GM12878 (cell line): ENCODE measurements around the gene DAAM2. TPM values are rescaled to one million over a fixed set of nuclear protein-coding genes. Genes with fewer than 3 reads are reported as not detected.

Experiments used
- ATAC-seq: fragments of 200-7000 bp; cut with Tn5 transposase; 3 replicates; pipeline ENCODE4 v1.9.1; 2020; ENCODE audit warnings: mild to moderate bottlenecking, moderate library complexity
- BruUV-seq: library from RNA; stranded (reverse); fragments of 400-500 nt; replicated peaks from 2 replicates; lab custom pipeline; 2021; lab: Mats Ljungman, UMichigan
- CTCF ChIA-PET: fragments of 300-600 bp; sonication (Branson Sonifier 250); formaldehyde crosslinking; extraction: SDS; loops from one replicate; lab custom pipeline; 2021; ENCODE audit warnings: inconsistent platforms; lab: Yijun Ruan, JAX
- POLR2A ChIA-PET: fragments of 350-600 bp; formaldehyde crosslinking; extraction: SDS; loops from one replicate; lab custom pipeline; 2021; ENCODE audit warnings: inconsistent platforms; lab: Charles Lee
- RAD21 ChIA-PET: fragments of 300-600 bp; sonication (Branson Sonifier 250); formaldehyde crosslinking; loops from one replicate; lab custom pipeline; 2023; ENCODE audit warnings: antibody characterized with exemption; ENCODE audit not compliant: unreplicated experiment; lab: Charles Lee
- SMC1A ChIA-PET: fragments of 300-600 bp; sonication (Branson Sonifier 250); formaldehyde crosslinking; loops from one replicate; lab custom pipeline; 2023; ENCODE audit not compliant: unreplicated experiment, uncharacterized antibody; lab: Charles Lee
- DNase-seq: peaks from one replicate; pipeline ENCODE4 v3.0.0-alpha.2; 2011; ENCODE audit warnings: low read depth, low spot score
- FAIRE-seq: peaks from 3 replicates; lab custom pipeline; 2011; peaks lifted over from hg19 to GRCh38; lab: Jason Lieb, UNC
- H2AFZ ChIP-seq: 2 replicates; pipeline ENCODE4 v1.6.0; 2011; ENCODE audit warnings: low read depth, low read length, control low read depth; ENCODE audit not compliant: control insufficient read depth
- H3K27ac ChIP-seq: 2 replicates; pipeline ENCODE4 v1.5.1; 2011; ENCODE audit warnings: control low read depth; ENCODE audit not compliant: control insufficient read depth, insufficient read depth
- H3K27me3 ChIP-seq, 2 experiments: replicated peaks in 1 of 2; 2 replicates each; pipeline versions ENCODE4 v1.6.0 to v1.6.1; 2011; ENCODE audit warnings: low read length in 1 of 2; ENCODE audit not compliant: control insufficient read depth in 2 of 2, insufficient read depth in 2 of 2
- H3K36me3 ChIP-seq, 2 experiments: 2 replicates each; pipeline ENCODE4 v1.5.1; 2011; ENCODE audit warnings: low read length in 1 of 2; ENCODE audit not compliant: control insufficient read depth in 2 of 2, insufficient read depth in 2 of 2
- H3K4me1 ChIP-seq: 2 replicates; pipeline ENCODE4 v1.6.1; 2011; ENCODE audit warnings: mild to moderate bottlenecking, low read length, moderate library complexity, mixed read lengths; ENCODE audit not compliant: control insufficient read depth, insufficient read depth
- H3K4me2 ChIP-seq: 2 replicates; pipeline ENCODE4 v1.6.0; 2011; ENCODE audit warnings: control low read depth; ENCODE audit not compliant: control insufficient read depth, insufficient read depth
- H3K4me3 ChIP-seq: fragments of 200-600 bp; sonication (generic); 2 replicates; pipeline ENCODE4 v1.5.1; 2016
- H3K79me2 ChIP-seq: 2 replicates; pipeline ENCODE4 v1.6.0; 2011; ENCODE audit warnings: low read length; ENCODE audit not compliant: control insufficient read depth, insufficient read depth
- H3K9ac ChIP-seq: 2 replicates; pipeline ENCODE4 v1.8.0; 2011; ENCODE audit warnings: low read length, control low read depth, mixed read lengths; ENCODE audit not compliant: control insufficient read depth, insufficient read depth
- H3K9me3 ChIP-seq: replicated peaks from 3 replicates; pipeline ENCODE4 v1.5.1; 2011; ENCODE audit warnings: mild to moderate bottlenecking, low read length; ENCODE audit not compliant: control insufficient read depth, insufficient read depth
- H4K20me1 ChIP-seq: 2 replicates; pipeline ENCODE4 v1.6.0; 2011; ENCODE audit not compliant: control insufficient read depth, insufficient read depth
- BCL11A ChIP-seq: IDR thresholded peaks from 2 replicates; pipeline ENCODE4 v1.6.1; 2011; ENCODE audit warnings: low read depth, low read length
- BCL3 ChIP-seq: IDR thresholded peaks from 2 replicates; pipeline ENCODE4 v1.6.1; 2011; ENCODE audit warnings: borderline replicate concordance, low read depth, mild to moderate bottlenecking, moderate library complexity, low read length; ENCODE audit not compliant: insufficient read depth, poor library complexity, severe bottlenecking
- CBFB ChIP-seq: IDR thresholded peaks from 2 replicates; pipeline ENCODE4 v1.6.1; 2016; ENCODE audit warnings: antibody characterized with exemption, low read depth
- CHD1 ChIP-seq: IDR thresholded peaks from 2 replicates; pipeline ENCODE4 v1.6.1; 2012; ENCODE audit warnings: low read depth, low read length, improper control_type of control experiment
- CREB1 ChIP-seq: IDR thresholded peaks from 2 replicates; pipeline ENCODE4 v1.6.1; 2012; ENCODE audit warnings: low read depth, mild to moderate bottlenecking, inconsistent platforms
- FOXM1 ChIP-seq: IDR thresholded peaks from 2 replicates; pipeline ENCODE4 v1.6.1; 2012; ENCODE audit warnings: low read depth, mild to moderate bottlenecking, inconsistent platforms, low read length, moderate library complexity
- KAT2A ChIP-seq: conservative IDR thresholded peaks from 2 replicates; pipeline ENCODE4 v1.6.1; 2011; ENCODE audit warnings: low read depth, low read length; ENCODE audit not compliant: control insufficient read depth
- NFYA ChIP-seq: IDR thresholded peaks from 2 replicates; pipeline ENCODE4 v1.6.1; 2011; ENCODE audit warnings: low read depth, mild to moderate bottlenecking, low read length, improper control_type of control experiment, borderline replicate concordance
- NFYB ChIP-seq: IDR thresholded peaks from 2 replicates; pipeline ENCODE4 v1.6.1; 2011; ENCODE audit warnings: low read depth, mild to moderate bottlenecking, low read length, improper control_type of control experiment, moderate library complexity; ENCODE audit not compliant: insufficient read depth
- NR2F1 ChIP-seq: fragments of 450-650 bp; conservative IDR thresholded peaks from 2 replicates; pipeline ENCODE4 v1.6.1; 2017; ENCODE audit warnings: mild to moderate bottlenecking
- NRF1 ChIP-seq: conservative IDR thresholded peaks from 2 replicates; pipeline ENCODE4 v1.6.1; 2011; ENCODE audit warnings: mild to moderate bottlenecking, low read depth, low read length, improper control_type of control experiment
- POLR2A ChIP-seq: IDR thresholded peaks from 2 replicates; pipeline ENCODE4 v1.6.1; 2011; ENCODE audit warnings: low read depth, mild to moderate bottlenecking, low read length
- RAD21 ChIP-seq: IDR thresholded peaks from 2 replicates; pipeline ENCODE4 v1.6.1; 2011; ENCODE audit warnings: mild to moderate bottlenecking, low read depth, low read length, moderate library complexity; ENCODE audit not compliant: insufficient read depth
- RAD51 ChIP-seq: fragments of 450-650 bp; IDR thresholded peaks from 2 replicates; pipeline ENCODE4 v1.6.1; 2016; ENCODE audit warnings: moderate library complexity, mild to moderate bottlenecking, inconsistent platforms
- REST ChIP-seq: IDR thresholded peaks from 2 replicates; pipeline ENCODE4 v1.6.1; 2012; ENCODE audit warnings: mild to moderate bottlenecking, low read depth, low read length
- RFX5 ChIP-seq: IDR thresholded peaks from 2 replicates; pipeline ENCODE4 v1.6.1; 2011; ENCODE audit warnings: low read depth, low read length, improper control_type of control experiment
- RUNX3 ChIP-seq: IDR thresholded peaks from 2 replicates; pipeline ENCODE4 v1.6.1; 2012; ENCODE audit warnings: low read length, inconsistent platforms
- SMC3 ChIP-seq: IDR thresholded peaks from 2 replicates; pipeline ENCODE4 v1.6.1; 2011; ENCODE audit warnings: low read length, improper control_type of control experiment, borderline replicate concordance
- TARDBP ChIP-seq: IDR thresholded peaks from 2 replicates; pipeline ENCODE4 v1.6.1; 2016; ENCODE audit warnings: borderline replicate concordance
- USF2 ChIP-seq: IDR thresholded peaks from 2 replicates; pipeline ENCODE4 v1.6.1; 2011; ENCODE audit warnings: low read depth, low read length, improper control_type of control experiment, borderline replicate concordance
- YY1 ChIP-seq: IDR thresholded peaks from 2 replicates; pipeline ENCODE4 v1.6.1; 2011; ENCODE audit warnings: low read depth, mild to moderate bottlenecking, low read length
- ZBED1 ChIP-seq: IDR thresholded peaks from 2 replicates; pipeline ENCODE4 v1.6.1; 2016; ENCODE audit warnings: borderline replicate concordance
- WGBS: methylation state at CpG from one replicate; pipeline ENCODE4 v1.1.6; 2016; ENCODE audit warnings: low lambda C conversion rate; ENCODE audit not compliant: insufficient replicate concordance, insufficient coverage; ENCODE audit errors: missing lambda C conversion rate; 5-methylcytosine and 5-hydroxymethylcytosine counted together
- in situ Hi-C: fragments of 300-500 bp; cut with MboI; formaldehyde crosslinking; loops from 9 replicates; pipeline ENCODE4 v1.14.3; 2018; ENCODE audit warnings: mixed read lengths
- intact Hi-C: fragments of 100-400 bp; cut with micrococcal nuclease; formaldehyde crosslinking; loops from one replicate; pipeline ENCODE4 v1.14.2; 2022; ENCODE audit not compliant: unreplicated experiment
- polyA plus RNA-seq, 11 experiments: library from polyadenylated mRNA; depleted of rRNA in 4 of 11; unstranded in 6 of 11; stranded (reverse) in 5 of 11; fragments of >200 nt; fragmentation: Nextera tagmentation in 4 of 11; fragmentation: Illumina TruSeq in 1 of 11; extraction: Ambion mirVana in 4 of 11; extraction: Trizol in 1 of 11; gene quantifications; 1 replicate in 1 of 11; 2 replicates in 10 of 11; pipeline versions ENCODE4 v1.2.1 to v1.2.3, GENCODE V29; 2011 to 2016; ENCODE audit warnings: inconsistent platforms in 2 of 11, missing spikeins in 2 of 11, low read depth in 1 of 11
- total RNA-seq, 4 experiments: library from RNA; depleted of rRNA in 3 of 4; stranded (reverse); fragments of >200 nt in 3 of 4; fragmentation: Illumina TruSeq in 1 of 4; extraction: Trizol in 1 of 4; gene quantifications; 2 replicates each; pipeline versions ENCODE4 v1.2.1 to v1.2.3, GENCODE V29; 2013 to 2021

Gene DAAM2
- total and polyA plus RNA-seq, 10 of the 15 experiments (the other 5 are each of a cell fraction or from before 2014, with no cell fraction given): 0.05 to 0.22 TPM; not detected in 8

- TF ChIP-seq REST: no peak
- no peak for TF ChIP-seq BCL3
- TF ChIP-seq TARDBP: no peak
- no peak for TF ChIP-seq FOXM1
- no peak for TF ChIP-seq RAD21
- TF ChIP-seq KAT2A: no peak
- no peak for TF ChIP-seq NFYB
Observed at GRCh38 chr6:39859025-39859424, 66.8 kb downstream of the DAAM2 start (continued).

- Histone ChIP-seq H3K4me3 (no peak overlapping the region), H3K9me3 (no peaks in the 10 kb centered on the region), H3K4me2 (no peak overlapping the region), H3K27me3 (no peaks in the 10 kb centered on the region; a peak in 2 of 4 replicates), H3K27ac (no peak overlapping the region), H3K4me1 (no peaks in the 10 kb centered on the region), H4K20me1 (no peaks in the 10 kb centered on the region), H3K79me2 (no peaks in the 10 kb centered on the region), H3K36me3 (no peaks in the 10 kb centered on the region), H3K9ac (no peak overlapping the region), H2AFZ (no peak overlapping the region)
- intact Hi-C loops (no loop called here), in situ Hi-C loops (no loop called here)
- POLR2A ChIA-PET: no interaction called here
- BruUV-seq: no TSS peak
- RAD21 ChIA-PET: no interaction called here
- SMC1A ChIA-PET: no interaction called here
- DNase-seq (no peak), ATAC-seq (no peak), FAIRE-seq (no peak)
- CTCF ChIA-PET: interaction anchor here (0.9 to 8.3 kb wide), 4 partner anchors 8 to 454 kb away, joined by 3 to 135 read pairs (median 51); no protein-coding TSS in a partner anchor
- WGBS: 13% methylated on average over 3 of the region's 3 CpGs
- TF ChIP-seq NRF1: no peak
- no peak for TF ChIP-seq CBFB
- no peak for TF ChIP-seq ZBED1
- no peak for TF ChIP-seq RUNX3
- no peak for TF ChIP-seq POLR2A
- no peak for TF ChIP-seq CHD1
- TF ChIP-seq RAD51: no peak
- TF ChIP-seq NR2F1: no peak
- TF ChIP-seq NFYA: no peak
- TF ChIP-seq CREB1: no peak
- no peak for TF ChIP-seq BCL11A
- TF ChIP-seq YY1: no peak
- TF ChIP-seq SMC3: no peak
- no peak for TF ChIP-seq USF2
- TF ChIP-seq RFX5: no peak
Observed at GRCh38 chr6:39861663-39862062, 69.5 kb downstream of the DAAM2 start.
